GM18870 (cell line): ENCODE measurements around the gene SUSD1.

Experiments used
- ATAC-seq: cut with Tn5 transposase; IDR thresholded peaks from one replicate; pipeline ENCODE4 v1.9.1; 2021; ENCODE audit warnings: moderate library complexity; ENCODE audit not compliant: unreplicated experiment

The SUSD1 gene

GRCh38 chr9:111993319-111993718 lies 181.8 kb downstream of the SUSD1 start:
- ATAC-seq, result no peak

- peak; percentile 84 for ATAC-seq
Observed at GRCh38 chr9:111992523-111992922, 182.6 kb downstream of the SUSD1 start.

DNA sequence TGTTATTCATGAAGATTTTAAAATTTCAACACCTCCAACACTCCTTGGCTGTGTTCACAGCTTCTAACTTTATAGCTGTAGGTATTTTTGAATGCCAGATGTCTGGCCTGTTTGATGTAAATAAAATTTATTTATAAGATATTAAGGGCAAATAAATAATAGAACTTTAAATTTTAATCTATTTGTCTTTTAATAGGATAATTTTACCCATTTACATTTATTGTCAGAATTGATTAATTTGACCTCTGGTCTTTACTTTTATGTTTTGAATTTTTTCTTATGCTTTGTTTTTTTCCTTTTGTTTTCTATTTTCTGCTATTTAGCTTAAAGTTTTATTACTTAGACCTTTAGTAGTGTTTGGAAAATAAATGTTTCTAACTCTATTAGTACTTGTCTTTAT lies 183.9 kb downstream of the SUSD1 start:
- ATAC-seq, result no peak
